ENCODE data around the gene DNAJB11. TPM values are rescaled to one million over a fixed set of nuclear protein-coding genes. Genes with fewer than 3 reads are reported as not detected.

Gene DNAJB11
- total RNA-seq, 1 donor from 2014 or later, result 63.6 TPM

DNA sequence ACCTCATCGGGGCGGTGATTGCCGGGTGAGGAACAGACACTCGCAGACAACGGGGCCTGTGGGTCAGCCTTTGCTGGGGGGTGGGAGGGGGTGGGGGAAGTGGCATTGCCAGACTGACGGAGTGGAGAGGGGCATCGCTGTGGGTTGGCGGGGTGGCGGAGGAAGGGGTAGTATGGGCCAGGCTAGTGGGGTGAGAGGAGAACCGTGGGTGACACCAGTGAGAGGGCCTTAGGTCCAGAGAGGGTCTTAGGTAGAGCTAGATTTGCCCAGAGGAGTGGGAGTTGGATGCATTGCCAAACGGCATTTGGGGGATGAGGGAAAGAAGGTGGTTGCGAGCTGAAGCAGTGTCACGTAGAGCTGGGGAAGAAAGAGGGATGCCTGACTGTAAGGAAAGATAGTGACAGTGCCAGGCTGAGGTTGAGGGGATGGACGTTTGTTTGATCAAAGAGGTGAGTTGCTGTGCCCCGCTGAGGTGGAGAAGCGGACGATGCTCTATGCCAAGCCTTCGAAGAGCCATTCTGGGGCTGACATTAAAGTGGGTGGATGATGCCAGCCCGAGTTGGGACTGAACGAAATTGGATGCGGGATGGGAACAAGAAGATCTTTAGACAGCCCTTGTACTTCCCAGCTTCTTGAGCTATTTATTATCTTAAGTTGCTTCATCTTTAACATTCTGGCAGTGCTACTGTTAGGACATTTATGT lies 572 bp downstream of the DNAJB11 start:
- no peaks in the 10 kb centered on the region for H3K9me3 Mint-ChIP-seq (ENCODE audit: low read depth)
- DNase-seq (ENCODE audit: low spot score), result no peak
- TF ChIP-seq, protein P1, sequence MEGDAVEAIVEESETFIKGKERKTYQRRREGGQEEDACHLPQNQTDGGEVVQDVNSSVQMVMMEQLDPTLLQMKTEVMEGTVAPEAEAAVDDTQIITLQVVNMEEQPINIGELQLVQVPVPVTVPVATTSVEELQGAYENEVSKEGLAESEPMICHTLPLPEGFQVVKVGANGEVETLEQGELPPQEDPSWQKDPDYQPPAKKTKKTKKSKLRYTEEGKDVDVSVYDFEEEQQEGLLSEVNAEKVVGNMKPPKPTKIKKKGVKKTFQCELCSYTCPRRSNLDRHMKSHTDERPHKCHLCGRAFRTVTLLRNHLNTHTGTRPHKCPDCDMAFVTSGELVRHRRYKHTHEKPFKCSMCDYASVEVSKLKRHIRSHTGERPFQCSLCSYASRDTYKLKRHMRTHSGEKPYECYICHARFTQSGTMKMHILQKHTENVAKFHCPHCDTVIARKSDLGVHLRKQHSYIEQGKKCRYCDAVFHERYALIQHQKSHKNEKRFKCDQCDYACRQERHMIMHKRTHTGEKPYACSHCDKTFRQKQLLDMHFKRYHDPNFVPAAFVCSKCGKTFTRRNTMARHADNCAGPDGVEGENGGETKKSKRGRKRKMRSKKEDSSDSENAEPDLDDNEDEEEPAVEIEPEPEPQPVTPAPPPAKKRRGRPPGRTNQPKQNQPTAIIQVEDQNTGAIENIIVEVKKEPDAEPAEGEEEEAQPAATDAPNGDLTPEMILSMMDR (IDR thresholded peaks at IDR 0.05), result no peak
- peak overlapping the region; percentile 96 for H3K27ac Mint-ChIP-seq (ENCODE audit: unreplicated experiment)
- H3K36me3 Mint-ChIP-seq (ENCODE audit: low read depth), result peaks cover 9% of the 10 kb centered on the region
- peaks cover 40% of the 10 kb centered on the region for H3K4me1 Mint-ChIP-seq (ENCODE audit: low read depth)
- H3K4me3 Mint-ChIP-seq (ENCODE audit: unreplicated experiment), result peak overlapping the region; percentile 88
- no peaks in the 10 kb centered on the region for H3K27me3 Mint-ChIP-seq (ENCODE audit: low read depth)

DNA sequence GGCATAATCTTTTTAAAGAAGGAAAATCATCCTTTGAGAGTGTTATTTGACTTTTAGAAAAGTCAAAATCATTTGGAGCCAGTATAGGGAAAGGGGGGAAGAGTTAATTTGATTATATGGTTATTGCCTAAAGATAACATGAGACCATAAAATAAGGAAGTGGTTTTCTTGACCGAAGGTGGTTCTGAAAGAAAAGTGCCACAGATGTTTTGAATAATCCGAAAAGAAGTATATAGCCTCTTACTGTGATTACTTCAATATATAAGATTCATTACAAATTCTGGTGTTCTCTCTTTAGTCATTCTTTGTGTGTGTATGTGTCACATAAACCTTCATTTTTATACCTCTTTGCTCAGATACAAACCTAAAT lies 1.1 kb downstream of the DNAJB11 start:
- Mint-ChIP-seq H3K36me3 (ENCODE audit: low read depth) (peaks cover 11% of the 10 kb centered on the region), H3K27ac (ENCODE audit: unreplicated experiment) (peak overlapping the region; percentile 96), H3K27me3 (ENCODE audit: low read depth) (no peaks in the 10 kb centered on the region), H3K9me3 (ENCODE audit: low read depth) (no peaks in the 10 kb centered on the region), H3K4me1 (ENCODE audit: low read depth) (peaks cover 35% of the 10 kb centered on the region), H3K4me3 (ENCODE audit: unreplicated experiment) (peak overlapping the region; percentile 88)
- DNase-seq (ENCODE audit: low spot score), result no peak
- TF ChIP-seq, protein P1 (IDR thresholded peaks at IDR 0.05), result no peak

DNA sequence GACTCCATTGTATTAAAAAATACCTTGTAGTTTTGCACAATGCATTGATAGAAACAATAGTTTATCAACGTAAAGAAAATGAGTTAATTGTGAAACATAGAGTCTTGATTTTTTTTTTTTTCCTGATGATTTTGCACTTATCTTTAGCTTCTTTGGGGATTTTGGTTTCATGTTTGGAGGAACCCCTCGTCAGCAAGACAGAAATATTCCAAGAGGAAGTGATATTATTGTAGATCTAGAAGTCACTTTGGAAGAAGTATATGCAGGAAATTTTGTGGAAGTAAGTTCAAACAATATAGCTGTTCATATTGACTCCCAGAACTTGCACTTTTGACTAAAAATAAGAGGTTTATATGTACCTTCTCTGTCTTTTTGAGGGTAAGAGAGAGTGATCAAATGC lies 7.0 kb downstream of the DNAJB11 start:
- Mint-ChIP-seq H3K4me3 (ENCODE audit: unreplicated experiment) (no peak overlapping the region), H3K4me1 (ENCODE audit: low read depth) (no peaks in the 10 kb centered on the region), H3K36me3 (ENCODE audit: low read depth) (peaks cover 26% of the 10 kb centered on the region), H3K9me3 (ENCODE audit: low read depth) (no peaks in the 10 kb centered on the region), H3K27ac (ENCODE audit: unreplicated experiment) (no peak overlapping the region), H3K27me3 (ENCODE audit: low read depth) (no peaks in the 10 kb centered on the region)
- no peak for DNase-seq (ENCODE audit: low spot score)
- TF ChIP-seq, protein P1 (IDR thresholded peaks at IDR 0.05), result no peak

DNA sequence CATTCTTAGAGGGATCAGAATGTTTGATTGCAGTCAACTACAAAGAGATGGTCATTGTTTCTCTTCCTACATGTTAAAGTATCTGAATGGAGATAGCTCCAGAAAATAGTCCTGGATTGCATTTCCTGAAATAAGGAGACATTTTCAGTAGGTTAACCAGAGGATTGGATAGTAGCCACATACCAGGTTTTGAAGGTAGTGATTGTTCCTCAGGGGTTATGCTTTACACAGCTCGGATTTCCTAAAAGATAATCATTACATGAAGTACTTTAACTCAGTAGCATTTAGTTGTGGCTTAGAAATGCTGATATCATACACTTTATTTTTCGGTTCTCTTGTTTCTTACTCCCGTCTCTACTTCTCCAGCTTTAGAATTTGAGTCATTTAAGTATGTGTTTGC lies 10.3 kb downstream of the DNAJB11 start:
- H3K9me3 Mint-ChIP-seq (ENCODE audit: low read depth), result no peaks in the 10 kb centered on the region
- H3K4me1 Mint-ChIP-seq (ENCODE audit: low read depth), result no peaks in the 10 kb centered on the region
- no peak overlapping the region for H3K4me3 Mint-ChIP-seq (ENCODE audit: unreplicated experiment)
- no peaks in the 10 kb centered on the region for H3K27me3 Mint-ChIP-seq (ENCODE audit: low read depth)
- no peak overlapping the region for H3K27ac Mint-ChIP-seq (ENCODE audit: unreplicated experiment)
- H3K36me3 Mint-ChIP-seq (ENCODE audit: low read depth), result peaks cover 39% of the 10 kb centered on the region
- TF ChIP-seq, protein P1 (IDR thresholded peaks at IDR 0.05), result no peak
- no peak for DNase-seq (ENCODE audit: low spot score)

DNA sequence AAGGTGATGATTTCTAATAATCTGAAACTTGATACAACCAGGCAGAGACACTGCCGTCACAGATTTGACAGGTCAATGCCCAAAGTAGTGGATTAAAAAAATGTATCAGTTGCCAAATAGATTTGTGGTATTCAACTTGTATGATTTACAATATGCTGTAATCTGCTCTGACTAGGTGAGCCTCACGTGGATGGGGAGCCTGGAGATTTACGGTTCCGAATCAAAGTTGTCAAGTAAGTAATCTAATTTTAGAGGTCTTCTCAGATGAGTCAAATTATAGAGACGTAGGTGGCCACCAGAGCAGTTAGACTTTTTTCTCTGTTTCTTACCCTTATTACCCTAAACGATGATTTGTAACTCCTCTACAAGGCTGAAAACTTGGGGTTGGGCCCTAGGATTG lies 12.0 kb downstream of the DNAJB11 start:
- no peaks in the 10 kb centered on the region for H3K9me3 Mint-ChIP-seq (ENCODE audit: low read depth)
- H3K27ac Mint-ChIP-seq (ENCODE audit: unreplicated experiment), result no peak overlapping the region
- H3K27me3 Mint-ChIP-seq (ENCODE audit: low read depth), result no peaks in the 10 kb centered on the region
- DNase-seq (ENCODE audit: low spot score), result no peak
- H3K4me3 Mint-ChIP-seq (ENCODE audit: unreplicated experiment), result no peak overlapping the region
- H3K36me3 Mint-ChIP-seq (ENCODE audit: low read depth), result peaks cover 34% of the 10 kb centered on the region
- TF ChIP-seq, protein P1 (IDR thresholded peaks at IDR 0.05), result no peak
- no peaks in the 10 kb centered on the region for H3K4me1 Mint-ChIP-seq (ENCODE audit: low read depth)

Data from chondrocyte (in vitro differentiated cells).